ENCODE results near the gene GPC6.
A peak's percentile ranks its signal among the peaks of the same experiment; 100 is the strongest.

GPC6 gene

DNA sequence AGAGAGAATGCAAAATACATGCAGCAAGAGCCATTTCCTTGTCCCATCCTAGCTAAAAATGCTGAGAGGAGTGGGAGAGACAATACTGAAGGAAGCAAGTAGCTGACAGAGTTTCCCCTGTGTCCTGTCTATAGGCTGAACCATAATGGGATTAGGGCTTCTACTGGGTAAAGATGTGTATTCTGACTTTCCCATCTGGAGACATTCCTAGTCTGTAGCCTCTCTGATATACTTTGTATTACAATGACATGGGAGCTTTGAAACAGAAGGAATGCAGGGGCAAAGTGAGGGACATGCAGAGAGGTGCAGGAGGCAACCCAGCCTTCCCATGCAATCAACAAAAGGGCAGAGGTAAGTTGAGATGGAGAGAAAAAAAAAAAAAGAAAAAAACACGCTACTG, 10.5 kb upstream of the GPC6 start:
- H3K9ac ChIP-seq (ENCODE audit: low read depth in 1 of 2, low read length in 2 of 2), result no peak overlapping the region
- H3K4me3 ChIP-seq (ENCODE audit: low read length in 2 of 2), result no peak overlapping the region
- H3K27ac ChIP-seq (ENCODE audit: low read depth in 2 of 2, low read length in 2 of 2), result no peak overlapping the region
- no peaks in the 10 kb centered on the region for H3K4me1 ChIP-seq (ENCODE audit: control insufficient read depth in 2 of 2, insufficient read depth in 2 of 2, low read length in 2 of 2)
- H3K27me3 ChIP-seq (ENCODE audit: control insufficient read depth in 2 of 2, insufficient read depth in 2 of 2, low read length in 2 of 2), result no peaks in the 10 kb centered on the region
- H3K9me3 ChIP-seq (ENCODE audit: control insufficient read depth in 2 of 2, low read length in 2 of 2), result no peaks in the 10 kb centered on the region
- H3K36me3 ChIP-seq (ENCODE audit: control insufficient read depth in 2 of 2, insufficient read depth in 2 of 2, low read length in 2 of 2), result no peaks in the 10 kb centered on the region

DNA sequence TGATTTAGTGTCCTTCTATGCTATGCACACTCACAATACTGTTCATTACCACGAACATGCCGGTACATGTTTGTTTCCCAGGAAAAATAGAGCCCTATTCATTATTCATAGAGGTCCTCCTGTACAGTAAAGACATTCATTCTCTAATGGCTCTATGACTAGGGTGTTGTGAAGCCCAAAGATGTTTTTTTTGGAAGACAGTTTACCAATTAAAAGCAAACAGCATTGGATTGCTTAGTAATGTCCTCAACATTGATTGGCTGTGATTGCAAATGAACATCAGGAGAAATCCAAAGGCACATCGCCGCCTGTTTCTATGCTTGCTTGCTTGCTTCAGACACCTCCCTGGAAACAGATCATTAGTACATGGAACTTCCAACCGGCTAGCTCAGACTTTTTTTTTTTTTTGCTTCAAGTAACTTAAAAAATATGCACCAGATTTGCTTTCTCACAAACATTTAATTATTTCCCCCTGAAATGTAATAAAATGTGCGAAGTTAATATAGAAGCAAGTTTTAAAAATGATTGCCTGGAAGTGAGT, 8.8 kb upstream of the GPC6 start:
- no peaks in the 10 kb centered on the region for H3K4me1 ChIP-seq (ENCODE audit: control insufficient read depth in 2 of 2, insufficient read depth in 2 of 2, low read length in 2 of 2)
- no peaks in the 10 kb centered on the region for H3K9me3 ChIP-seq (ENCODE audit: control insufficient read depth in 2 of 2, low read length in 2 of 2)
- H3K4me3 ChIP-seq (ENCODE audit: low read length in 2 of 2), result no peak overlapping the region
- H3K27ac ChIP-seq (ENCODE audit: low read depth in 2 of 2, low read length in 2 of 2), result no peak overlapping the region
- no peaks in the 10 kb centered on the region for H3K27me3 ChIP-seq (ENCODE audit: control insufficient read depth in 2 of 2, insufficient read depth in 2 of 2, low read length in 2 of 2)
- no peak overlapping the region for H3K9ac ChIP-seq (ENCODE audit: low read depth in 1 of 2, low read length in 2 of 2)
- H3K36me3 ChIP-seq (ENCODE audit: control insufficient read depth in 2 of 2, insufficient read depth in 2 of 2, low read length in 2 of 2), result no peaks in the 10 kb centered on the region

DNA sequence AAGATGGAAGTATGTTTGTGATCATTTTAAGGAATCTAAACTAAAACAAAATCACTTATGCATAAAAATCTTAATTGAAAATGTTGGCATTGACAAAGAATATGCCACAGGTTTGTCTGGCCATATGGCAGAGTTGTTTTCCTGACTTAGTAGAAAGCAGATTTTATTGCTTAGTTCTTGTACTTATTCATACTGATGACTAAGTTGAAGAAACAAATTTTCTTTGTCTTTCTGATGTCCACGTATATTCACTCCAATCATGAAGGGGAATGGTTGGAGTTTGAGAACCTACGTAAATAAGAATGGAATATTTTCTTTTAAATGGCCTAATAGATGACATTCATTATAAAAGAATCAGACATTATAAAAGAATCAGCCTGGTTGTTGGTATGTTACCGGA, 8.0 kb upstream of the GPC6 start:
- Histone ChIP-seq H3K4me1 (ENCODE audit: control insufficient read depth in 2 of 2, insufficient read depth in 2 of 2, low read length in 2 of 2) (no peaks in the 10 kb centered on the region), H3K9me3 (ENCODE audit: control insufficient read depth in 2 of 2, low read length in 2 of 2) (no peaks in the 10 kb centered on the region), H3K27me3 (ENCODE audit: control insufficient read depth in 2 of 2, insufficient read depth in 2 of 2, low read length in 2 of 2) (no peaks in the 10 kb centered on the region), H3K9ac (ENCODE audit: low read depth in 1 of 2, low read length in 2 of 2) (no peak overlapping the region), H3K4me3 (ENCODE audit: low read length in 2 of 2) (no peak overlapping the region), H3K27ac (ENCODE audit: low read depth in 2 of 2, low read length in 2 of 2) (no peak overlapping the region), H3K36me3 (ENCODE audit: control insufficient read depth in 2 of 2, insufficient read depth in 2 of 2, low read length in 2 of 2) (no peaks in the 10 kb centered on the region)

DNA sequence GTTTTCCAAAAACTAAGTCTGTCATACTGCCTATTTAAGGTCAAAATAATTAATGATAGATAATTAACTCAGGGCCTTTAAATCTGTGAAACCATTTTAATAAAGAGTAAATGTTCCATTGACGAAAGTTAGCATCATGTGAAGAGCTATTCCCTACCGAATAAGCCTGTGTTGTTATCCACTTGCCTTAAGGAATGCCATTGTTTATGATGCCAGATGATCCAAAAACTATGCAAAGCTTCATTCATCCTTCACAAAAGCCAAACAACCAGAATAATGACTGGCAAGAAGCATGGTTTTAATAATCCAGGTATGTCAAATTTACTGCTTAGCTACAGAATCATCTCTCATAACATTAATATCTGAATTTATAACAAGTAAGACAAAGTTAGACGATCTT, 6.5 kb upstream of the GPC6 start:
- no peaks in the 10 kb centered on the region for H3K4me1 ChIP-seq (ENCODE audit: control insufficient read depth in 2 of 2, insufficient read depth in 2 of 2, low read length in 2 of 2)
- no peak overlapping the region for H3K27ac ChIP-seq (ENCODE audit: low read depth in 2 of 2, low read length in 2 of 2)
- H3K27me3 ChIP-seq (ENCODE audit: control insufficient read depth in 2 of 2, insufficient read depth in 2 of 2, low read length in 2 of 2), result no peaks in the 10 kb centered on the region
- H3K4me3 ChIP-seq (ENCODE audit: low read length in 2 of 2), result no peak overlapping the region
- H3K36me3 ChIP-seq (ENCODE audit: control insufficient read depth in 2 of 2, insufficient read depth in 2 of 2, low read length in 2 of 2), result no peaks in the 10 kb centered on the region
- H3K9ac ChIP-seq (ENCODE audit: low read depth in 1 of 2, low read length in 2 of 2), result no peak overlapping the region
- H3K9me3 ChIP-seq (ENCODE audit: control insufficient read depth in 2 of 2, low read length in 2 of 2), result no peaks in the 10 kb centered on the region

DNA sequence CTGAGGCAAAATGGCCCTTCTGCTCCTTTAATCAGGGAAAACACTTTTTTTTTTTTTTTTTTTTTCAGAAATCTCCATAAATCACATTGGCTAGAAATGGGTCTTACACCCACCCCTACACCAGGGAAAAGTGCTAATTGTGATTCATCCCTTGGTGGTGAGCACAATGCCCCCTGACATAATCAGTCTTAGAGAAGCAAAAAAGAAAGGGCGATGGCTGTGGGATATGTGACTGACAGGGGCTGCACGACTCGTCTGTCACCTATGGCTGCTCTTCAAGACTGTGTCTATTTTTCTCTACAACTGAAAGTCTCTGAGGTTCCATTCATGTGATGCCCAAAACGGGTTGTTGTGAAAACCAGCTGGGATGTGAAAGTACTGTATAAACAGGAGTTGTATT, 3.6 kb upstream of the GPC6 start:
- Histone ChIP-seq H3K4me3 (ENCODE audit: low read length in 2 of 2) (no peak overlapping the region), H3K9ac (ENCODE audit: low read depth in 1 of 2, low read length in 2 of 2) (no peak overlapping the region), H3K27me3 (ENCODE audit: control insufficient read depth in 2 of 2, insufficient read depth in 2 of 2, low read length in 2 of 2) (peaks cover 0 to 5% of the 10 kb centered on the region in 2 donors), H3K27ac (ENCODE audit: low read depth in 2 of 2, low read length in 2 of 2) (no peak overlapping the region), H3K4me1 (ENCODE audit: control insufficient read depth in 2 of 2, insufficient read depth in 2 of 2, low read length in 2 of 2) (no peaks in the 10 kb centered on the region), H3K9me3 (ENCODE audit: control insufficient read depth in 2 of 2, low read length in 2 of 2) (no peaks in the 10 kb centered on the region), H3K36me3 (ENCODE audit: control insufficient read depth in 2 of 2, insufficient read depth in 2 of 2, low read length in 2 of 2) (no peaks in the 10 kb centered on the region)

DNA sequence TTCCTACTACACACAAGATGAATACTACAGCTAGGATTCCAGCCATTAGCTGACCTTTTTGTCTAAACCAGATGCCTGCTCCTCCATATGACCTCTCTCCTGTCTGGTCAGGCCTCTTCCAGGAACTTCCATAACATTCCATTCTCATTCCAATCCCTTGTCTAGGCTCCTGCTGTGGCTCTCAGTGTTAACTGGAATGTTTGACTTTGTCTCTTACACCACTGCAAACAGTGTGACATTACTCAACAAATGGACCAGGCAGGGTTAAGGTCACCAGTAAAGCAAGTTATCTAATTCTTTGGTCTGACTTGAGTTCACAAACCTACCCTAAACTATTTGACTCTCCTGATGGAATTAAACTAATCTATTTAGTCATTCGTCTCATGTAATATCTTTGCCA, 2.1 kb upstream of the GPC6 start:
- no peak overlapping the region for H3K27ac ChIP-seq (ENCODE audit: low read depth in 2 of 2, low read length in 2 of 2)
- H3K4me3 ChIP-seq (ENCODE audit: low read length in 2 of 2), result no peak overlapping the region
- H3K36me3 ChIP-seq (ENCODE audit: control insufficient read depth in 2 of 2, insufficient read depth in 2 of 2, low read length in 2 of 2), result no peaks in the 10 kb centered on the region
- peaks cover 0 to 5% of the 10 kb centered on the region in 2 donors for H3K27me3 ChIP-seq (ENCODE audit: control insufficient read depth in 2 of 2, insufficient read depth in 2 of 2, low read length in 2 of 2)
- no peaks in the 10 kb centered on the region for H3K4me1 ChIP-seq (ENCODE audit: control insufficient read depth in 2 of 2, insufficient read depth in 2 of 2, low read length in 2 of 2)
- no peaks in the 10 kb centered on the region for H3K9me3 ChIP-seq (ENCODE audit: control insufficient read depth in 2 of 2, low read length in 2 of 2)
- no peak overlapping the region for H3K9ac ChIP-seq (ENCODE audit: low read depth in 1 of 2, low read length in 2 of 2)

DNA sequence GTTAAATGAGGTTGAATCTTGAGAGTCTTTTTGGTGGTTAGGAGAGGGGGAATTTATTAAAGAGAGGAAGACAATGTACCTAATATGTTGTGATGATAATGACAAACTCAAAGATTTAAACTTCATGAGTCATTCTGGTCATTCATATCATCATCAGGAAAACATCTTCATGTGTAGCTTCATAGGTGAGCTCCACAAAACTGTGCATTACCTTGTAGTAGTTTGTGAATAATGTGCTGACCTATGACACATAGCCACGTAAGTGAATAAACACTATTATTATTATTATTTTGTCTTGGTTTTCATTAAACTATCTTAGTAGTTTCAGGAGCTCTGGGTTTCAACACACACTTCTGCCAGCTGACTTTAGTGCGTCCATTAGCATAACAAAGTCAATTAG, 997 bp upstream of the GPC6 start:
- H3K4me3 ChIP-seq (ENCODE audit: low read length in 2 of 2), result no peak overlapping the region
- no peaks in the 10 kb centered on the region for H3K4me1 ChIP-seq (ENCODE audit: control insufficient read depth in 2 of 2, insufficient read depth in 2 of 2, low read length in 2 of 2)
- H3K9me3 ChIP-seq (ENCODE audit: control insufficient read depth in 2 of 2, low read length in 2 of 2), result no peaks in the 10 kb centered on the region
- H3K27ac ChIP-seq (ENCODE audit: low read depth in 2 of 2, low read length in 2 of 2), result no peak overlapping the region
- peaks cover 0 to 5% of the 10 kb centered on the region in 2 donors for H3K27me3 ChIP-seq (ENCODE audit: control insufficient read depth in 2 of 2, insufficient read depth in 2 of 2, low read length in 2 of 2)
- no peaks in the 10 kb centered on the region for H3K36me3 ChIP-seq (ENCODE audit: control insufficient read depth in 2 of 2, insufficient read depth in 2 of 2, low read length in 2 of 2)
- no peak overlapping the region for H3K9ac ChIP-seq (ENCODE audit: low read depth in 1 of 2, low read length in 2 of 2)

DNA sequence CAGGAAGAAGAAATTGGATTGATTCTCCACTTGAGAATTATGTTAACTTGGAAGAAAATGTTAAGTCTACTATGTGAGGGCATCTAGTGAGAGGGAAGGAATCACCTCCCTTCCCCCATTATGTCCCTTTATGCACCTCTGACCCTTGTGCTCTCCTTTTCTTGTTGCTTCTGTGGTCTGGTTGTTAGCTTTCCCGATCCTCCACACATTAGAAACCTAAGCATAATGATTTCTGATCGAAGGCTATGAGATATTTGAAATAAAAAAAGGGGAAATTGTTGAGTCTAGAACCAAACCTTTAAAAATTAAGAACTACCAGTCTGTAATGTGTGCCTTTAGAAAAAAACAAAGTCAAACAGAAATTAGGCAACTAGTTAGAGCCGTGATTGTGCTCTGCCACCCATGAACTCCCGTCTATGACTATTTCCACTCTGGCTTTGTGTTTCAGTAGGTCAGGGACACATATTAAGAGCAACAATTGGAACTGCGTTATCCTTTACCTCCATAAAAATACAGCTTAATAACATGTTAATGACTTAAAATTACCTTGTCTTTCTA, 463 bp upstream of the GPC6 start:
- Histone ChIP-seq H3K27ac (ENCODE audit: low read depth in 2 of 2, low read length in 2 of 2) (peak overlapping the region in 1 of 2 donors; percentile 55), H3K4me1 (ENCODE audit: control insufficient read depth in 2 of 2, insufficient read depth in 2 of 2, low read length in 2 of 2) (no peaks in the 10 kb centered on the region), H3K9me3 (ENCODE audit: control insufficient read depth in 2 of 2, low read length in 2 of 2) (no peaks in the 10 kb centered on the region), H3K4me3 (ENCODE audit: low read length in 2 of 2) (peak overlapping the region; percentile 18 to 62), H3K36me3 (ENCODE audit: control insufficient read depth in 2 of 2, insufficient read depth in 2 of 2, low read length in 2 of 2) (no peaks in the 10 kb centered on the region), H3K27me3 (ENCODE audit: control insufficient read depth in 2 of 2, insufficient read depth in 2 of 2, low read length in 2 of 2) (peaks cover 0 to 5% of the 10 kb centered on the region in 2 donors), H3K9ac (ENCODE audit: low read depth in 1 of 2, low read length in 2 of 2) (no peak overlapping the region)

DNA sequence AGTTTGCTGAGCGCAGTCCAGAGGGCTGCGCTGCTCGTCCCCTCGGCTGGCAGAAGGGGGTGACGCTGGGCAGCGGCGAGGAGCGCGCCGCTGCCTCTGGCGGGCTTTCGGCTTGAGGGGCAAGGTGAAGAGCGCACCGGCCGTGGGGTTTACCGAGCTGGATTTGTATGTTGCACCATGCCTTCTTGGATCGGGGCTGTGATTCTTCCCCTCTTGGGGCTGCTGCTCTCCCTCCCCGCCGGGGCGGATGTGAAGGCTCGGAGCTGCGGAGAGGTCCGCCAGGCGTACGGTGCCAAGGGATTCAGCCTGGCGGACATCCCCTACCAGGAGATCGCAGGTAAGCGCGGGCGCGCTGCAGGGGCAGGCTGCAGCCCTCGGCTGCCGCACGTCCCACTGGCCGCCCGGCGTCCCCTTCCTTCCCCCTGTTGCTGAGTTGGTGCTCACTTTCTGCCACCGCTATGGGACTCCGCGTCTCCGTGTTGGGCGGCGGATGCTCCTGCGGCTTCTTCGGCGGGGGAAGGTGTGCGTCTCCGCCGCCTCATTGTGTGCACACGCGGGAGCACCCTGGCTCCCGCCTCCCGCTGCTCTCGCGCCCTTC, 772 bp downstream of the GPC6 start:
- peak overlapping the region; percentile 55 to 62 for H3K4me3 ChIP-seq (ENCODE audit: low read length in 2 of 2)
- peak overlapping the region; percentile 35 to 55 for H3K27ac ChIP-seq (ENCODE audit: low read depth in 2 of 2, low read length in 2 of 2)
- peaks cover 0 to 5% of the 10 kb centered on the region in 2 donors for H3K27me3 ChIP-seq (ENCODE audit: control insufficient read depth in 2 of 2, insufficient read depth in 2 of 2, low read length in 2 of 2)
- peak overlapping the region; percentile 23 to 34 for H3K9ac ChIP-seq (ENCODE audit: low read depth in 1 of 2, low read length in 2 of 2)
- no peaks in the 10 kb centered on the region for H3K36me3 ChIP-seq (ENCODE audit: control insufficient read depth in 2 of 2, insufficient read depth in 2 of 2, low read length in 2 of 2)
- no peaks in the 10 kb centered on the region for H3K4me1 ChIP-seq (ENCODE audit: control insufficient read depth in 2 of 2, insufficient read depth in 2 of 2, low read length in 2 of 2)
- no peaks in the 10 kb centered on the region for H3K9me3 ChIP-seq (ENCODE audit: control insufficient read depth in 2 of 2, low read length in 2 of 2)

DNA sequence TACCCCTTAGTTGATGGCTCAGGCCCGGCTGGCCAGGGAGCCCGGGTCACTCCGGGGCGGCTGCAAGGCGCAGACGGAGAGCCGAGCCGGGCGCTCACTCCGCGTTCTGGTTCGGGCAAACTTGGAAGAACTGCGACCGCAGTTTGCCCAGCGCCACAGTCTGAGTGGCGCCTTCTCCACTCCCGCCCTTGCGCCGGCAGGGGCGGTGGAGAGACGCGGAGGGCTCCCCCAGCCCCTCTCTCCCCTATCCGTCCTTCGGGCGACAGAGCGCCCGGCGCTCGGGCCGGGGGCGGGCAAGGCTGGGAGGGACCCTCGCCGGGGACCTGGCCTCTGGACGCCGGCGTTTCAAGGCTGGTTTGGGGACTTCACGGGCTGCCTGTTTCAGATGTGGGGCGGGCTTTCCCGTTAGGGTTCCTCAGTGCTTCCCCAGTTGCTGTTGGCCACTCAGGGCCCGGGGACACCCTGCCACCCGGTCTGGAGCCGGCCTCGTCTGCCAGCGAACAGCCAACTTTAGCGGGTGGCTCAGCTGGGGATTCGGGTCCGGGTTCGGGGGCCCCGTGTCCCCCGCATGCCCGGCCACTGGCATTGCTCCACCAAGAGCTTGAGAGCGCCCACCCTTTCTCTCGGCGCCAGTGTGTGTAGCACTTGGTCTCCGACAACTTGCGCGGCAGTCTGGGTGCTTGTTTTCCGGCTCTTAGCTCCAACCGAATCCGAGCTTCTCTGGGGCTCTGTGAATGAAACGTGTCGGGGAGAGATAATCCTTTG, 1.5 kb downstream of the GPC6 start:
- Histone ChIP-seq H3K27ac (ENCODE audit: low read depth in 2 of 2, low read length in 2 of 2) (peak overlapping the region; percentile 55 to 64), H3K9ac (ENCODE audit: low read depth in 1 of 2, low read length in 2 of 2) (peak overlapping the region; percentile 23 to 34)

More for the DNA sequence above, 1.5 kb downstream of the GPC6 start:
- H3K4me3 ChIP-seq (ENCODE audit: low read length in 2 of 2), result peak overlapping the region; percentile 55 to 62
- H3K36me3 ChIP-seq (ENCODE audit: control insufficient read depth in 2 of 2, insufficient read depth in 2 of 2, low read length in 2 of 2), result no peaks in the 10 kb centered on the region
- no peaks in the 10 kb centered on the region for H3K9me3 ChIP-seq (ENCODE audit: control insufficient read depth in 2 of 2, low read length in 2 of 2)
- H3K27me3 ChIP-seq (ENCODE audit: control insufficient read depth in 2 of 2, insufficient read depth in 2 of 2, low read length in 2 of 2), result peaks cover 0 to 5% of the 10 kb centered on the region in 2 donors
- no peaks in the 10 kb centered on the region for H3K4me1 ChIP-seq (ENCODE audit: control insufficient read depth in 2 of 2, insufficient read depth in 2 of 2, low read length in 2 of 2)
